Inflammatory macrophage treated with lipopolysaccharide for 1 hour (primary cell): ENCODE results near the gene USP6.
"Not testable (repeated sequence)": the region's sequence is repeated elsewhere in the genome, so short reads cannot be mapped to it uniquely, and the experiment has no call there.

Experiments
- DNase-seq, 2 donors: peaks; one replicate each; pipeline ENCODE4 v3.0.0-alpha.2; 2020 to 2022

USP6 gene

GRCh38 chr17:5194346-5194745 lies 78.5 kb downstream of the USP6 start:
- no peak for DNase-seq

- DNase-seq: no peak
Observed at GRCh38 chr17:5198472-5198871, 82.6 kb downstream of the USP6 start.

GRCh38 chr17:5200360-5200759 lies 84.5 kb downstream of the USP6 start:
- DNase-seq: no peak

- no peak for DNase-seq
Observed at GRCh38 chr17:5201011-5201410, 85.2 kb downstream of the USP6 start.

GRCh38 chr17:5203178-5203907 lies 87.5 kb downstream of the USP6 start:
- no peak for DNase-seq

GRCh38 chr17:5203908-5204294 lies 88.1 kb downstream of the USP6 start:
- DNase-seq: no peak

- DNase-seq: no peak
Observed at GRCh38 chr17:5209396-5209795, 93.6 kb downstream of the USP6 start.

- DNase-seq: no peak
Observed at GRCh38 chr17:5210091-5210490, 94.3 kb downstream of the USP6 start.

GRCh38 chr17:5210614-5211252 lies 94.9 kb downstream of the USP6 start:
- DNase-seq: peak; percentile 25 to 26

- DNase-seq: peak; percentile 45 to 49
Observed at GRCh38 chr17:5211458-5211857, 95.6 kb downstream of the USP6 start.

GRCh38 chr17:5217562-5217961 lies 101.7 kb downstream of the USP6 start:
- not testable (repeated sequence) for DNase-seq

- no peak for DNase-seq
Observed at GRCh38 chr17:5219536-5219935, 103.7 kb downstream of the USP6 start.

- no peak for DNase-seq
Observed at GRCh38 chr17:5220074-5220473, 104.2 kb downstream of the USP6 start.

GRCh38 chr17:5221912-5222311 lies 106.1 kb downstream of the USP6 start:
- not testable (repeated sequence) for DNase-seq
